ENCODE results near the gene SLC9A6.

DNA sequence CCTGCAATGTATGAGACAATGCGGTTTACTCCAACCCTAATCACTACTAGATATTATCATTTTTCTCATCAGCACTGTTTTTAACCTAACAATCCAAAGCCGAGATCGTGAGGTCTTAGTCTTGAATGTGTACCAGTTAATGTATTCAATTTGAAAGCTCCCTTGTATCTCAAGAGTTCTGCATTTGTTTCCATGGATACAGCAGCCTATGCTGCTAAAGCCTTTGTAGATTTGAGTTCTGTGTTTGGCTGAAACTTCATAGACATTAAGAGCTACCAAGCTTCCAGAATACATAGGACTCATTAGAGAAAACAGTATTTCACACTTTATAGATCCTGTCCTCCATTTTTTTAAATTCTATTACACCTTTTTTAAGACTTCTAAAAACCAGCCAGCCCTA is 39.9 kb downstream of the SLC9A6 start:
- TF ChIP-seq, protein P1, sequence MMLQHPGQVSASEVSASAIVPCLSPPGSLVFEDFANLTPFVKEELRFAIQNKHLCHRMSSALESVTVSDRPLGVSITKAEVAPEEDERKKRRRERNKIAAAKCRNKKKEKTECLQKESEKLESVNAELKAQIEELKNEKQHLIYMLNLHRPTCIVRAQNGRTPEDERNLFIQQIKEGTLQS (IDR thresholded peaks at IDR 0.05; ENCODE audit: insufficient read depth, low read depth, low read length), result no peak
- TF ChIP-seq POLR2A (IDR thresholded peaks at IDR 0.05; ENCODE audit: control extremely low read depth in 1 of 2, low read depth in 2 of 2, low read length in 2 of 2), result no peak
- no peak for TF ChIP-seq POLR2AphosphoS5 (IDR thresholded peaks at IDR 0.05; ENCODE audit: low read depth, low read length)
- TF ChIP-seq ZNF274 (IDR thresholded peaks at IDR 0.05; ENCODE audit: borderline replicate concordance, extremely low read depth, low read length), result no peak
- TF ChIP-seq, protein P2, sequence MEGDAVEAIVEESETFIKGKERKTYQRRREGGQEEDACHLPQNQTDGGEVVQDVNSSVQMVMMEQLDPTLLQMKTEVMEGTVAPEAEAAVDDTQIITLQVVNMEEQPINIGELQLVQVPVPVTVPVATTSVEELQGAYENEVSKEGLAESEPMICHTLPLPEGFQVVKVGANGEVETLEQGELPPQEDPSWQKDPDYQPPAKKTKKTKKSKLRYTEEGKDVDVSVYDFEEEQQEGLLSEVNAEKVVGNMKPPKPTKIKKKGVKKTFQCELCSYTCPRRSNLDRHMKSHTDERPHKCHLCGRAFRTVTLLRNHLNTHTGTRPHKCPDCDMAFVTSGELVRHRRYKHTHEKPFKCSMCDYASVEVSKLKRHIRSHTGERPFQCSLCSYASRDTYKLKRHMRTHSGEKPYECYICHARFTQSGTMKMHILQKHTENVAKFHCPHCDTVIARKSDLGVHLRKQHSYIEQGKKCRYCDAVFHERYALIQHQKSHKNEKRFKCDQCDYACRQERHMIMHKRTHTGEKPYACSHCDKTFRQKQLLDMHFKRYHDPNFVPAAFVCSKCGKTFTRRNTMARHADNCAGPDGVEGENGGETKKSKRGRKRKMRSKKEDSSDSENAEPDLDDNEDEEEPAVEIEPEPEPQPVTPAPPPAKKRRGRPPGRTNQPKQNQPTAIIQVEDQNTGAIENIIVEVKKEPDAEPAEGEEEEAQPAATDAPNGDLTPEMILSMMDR (IDR thresholded peaks at IDR 0.05; ENCODE audit: control extremely low read depth in 1 of 3, insufficient read depth in 1 of 3, low read depth in 1 of 3, low read length in 3 of 3), result no peak
- TF ChIP-seq JUN (IDR thresholded peaks at IDR 0.05; ENCODE audit: low read depth, low read length), result no peak
- TF ChIP-seq EP300 (IDR thresholded peaks at IDR 0.05; ENCODE audit: borderline replicate concordance in 1 of 2, low read depth in 2 of 2, low read length in 2 of 2), result no peak
